ENCODE results near the gene BMP10.
"Not testable (repeated sequence)": the region's sequence is repeated elsewhere in the genome, so short reads cannot be mapped to it uniquely, and the experiment has no call there.

The BMP10 gene, protein sequence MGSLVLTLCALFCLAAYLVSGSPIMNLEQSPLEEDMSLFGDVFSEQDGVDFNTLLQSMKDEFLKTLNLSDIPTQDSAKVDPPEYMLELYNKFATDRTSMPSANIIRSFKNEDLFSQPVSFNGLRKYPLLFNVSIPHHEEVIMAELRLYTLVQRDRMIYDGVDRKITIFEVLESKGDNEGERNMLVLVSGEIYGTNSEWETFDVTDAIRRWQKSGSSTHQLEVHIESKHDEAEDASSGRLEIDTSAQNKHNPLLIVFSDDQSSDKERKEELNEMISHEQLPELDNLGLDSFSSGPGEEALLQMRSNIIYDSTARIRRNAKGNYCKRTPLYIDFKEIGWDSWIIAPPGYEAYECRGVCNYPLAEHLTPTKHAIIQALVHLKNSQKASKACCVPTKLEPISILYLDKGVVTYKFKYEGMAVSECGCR
- total RNA-seq: 0 to 1.9 (median 0.06) reads per million in 17 experiments

DNA sequence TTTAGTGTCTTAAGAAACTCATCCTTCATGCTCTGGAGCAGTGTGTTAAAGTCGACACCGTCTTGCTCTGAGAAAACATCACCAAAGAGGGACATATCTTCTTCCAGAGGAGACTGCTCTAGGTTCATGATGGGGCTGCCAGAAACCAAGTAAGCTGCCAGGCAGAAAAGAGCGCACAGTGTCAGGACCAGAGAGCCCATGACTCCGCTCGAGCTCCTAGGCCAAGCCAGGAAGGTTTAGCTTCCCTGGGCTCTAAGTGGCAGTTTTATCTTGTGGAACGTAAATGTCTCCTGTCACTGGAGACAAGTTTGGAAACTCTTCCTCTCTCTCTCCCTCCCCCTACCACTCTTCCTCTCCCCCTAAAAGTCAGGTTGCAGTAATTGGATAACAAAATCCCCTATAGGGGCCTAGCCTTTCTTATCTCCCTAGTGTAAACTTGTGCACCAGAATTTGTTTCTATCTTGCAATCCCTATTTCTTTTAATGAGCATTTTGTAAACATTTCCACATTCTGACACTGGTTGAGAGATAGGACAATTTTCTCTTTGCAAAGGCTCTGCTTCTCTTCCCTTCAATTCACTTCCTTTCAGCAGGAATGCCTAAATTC lies at the start of gene BMP10:
Gene BMP10 (minus strand): TSS at position 239 of the 606 bp plus-strand sequence. CDS start 39 bp downstream, at position 200.
- no peak for DNase-seq

DNA sequence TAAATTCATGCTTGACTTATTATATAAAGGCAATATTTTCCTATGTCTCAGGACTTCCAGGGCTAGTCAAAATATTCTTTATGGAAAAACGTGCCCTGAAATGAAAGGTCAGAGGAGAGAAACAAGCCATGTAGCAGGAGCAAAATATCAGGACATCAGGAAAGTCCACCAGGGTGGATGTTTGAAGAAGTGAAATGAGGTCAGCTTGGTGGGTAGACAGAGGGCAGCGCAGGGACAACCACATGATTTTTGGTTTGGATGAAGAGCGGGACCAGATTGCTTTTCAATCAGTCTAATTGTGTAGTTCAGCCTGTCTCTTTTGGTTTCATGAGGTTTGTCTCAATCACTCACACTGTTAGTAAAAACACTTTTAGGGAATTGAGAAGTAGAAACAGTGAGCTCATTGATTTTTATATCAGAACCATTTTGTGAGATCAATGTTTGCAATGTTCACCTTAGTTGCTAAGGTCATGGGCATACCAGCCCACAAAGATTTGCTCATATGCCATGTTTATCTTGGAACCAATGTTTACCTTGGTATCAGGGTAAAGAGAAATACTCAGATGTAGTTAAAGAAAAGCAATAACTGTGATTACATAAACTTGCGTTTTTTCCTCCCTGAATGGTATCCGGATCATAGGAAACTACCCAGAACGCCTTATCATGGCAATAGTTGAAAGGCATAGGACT lies 49.4 kb upstream of the BMP10 start:
- DNase-seq: no peak

DNA sequence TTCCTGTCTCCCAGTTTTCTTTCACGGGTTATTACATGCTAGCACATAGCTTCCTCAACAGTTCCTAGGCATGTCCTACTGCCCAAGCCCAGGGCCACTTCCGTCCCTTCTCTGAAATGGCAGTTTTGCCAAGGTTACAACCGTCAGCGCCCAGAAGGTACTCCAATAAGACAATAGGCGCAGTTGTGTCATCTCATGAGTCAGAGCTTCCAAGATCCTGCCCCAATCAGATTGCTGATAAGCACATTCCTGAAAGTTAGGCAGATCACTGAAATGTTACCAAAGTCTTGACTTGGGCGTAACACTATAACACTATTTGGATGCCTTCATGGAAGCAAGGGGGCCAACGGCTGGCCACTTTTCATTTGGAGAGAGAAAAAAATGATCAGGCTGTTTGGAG lies 47.3 kb upstream of the BMP10 start:
- DNase-seq: no peak

DNA sequence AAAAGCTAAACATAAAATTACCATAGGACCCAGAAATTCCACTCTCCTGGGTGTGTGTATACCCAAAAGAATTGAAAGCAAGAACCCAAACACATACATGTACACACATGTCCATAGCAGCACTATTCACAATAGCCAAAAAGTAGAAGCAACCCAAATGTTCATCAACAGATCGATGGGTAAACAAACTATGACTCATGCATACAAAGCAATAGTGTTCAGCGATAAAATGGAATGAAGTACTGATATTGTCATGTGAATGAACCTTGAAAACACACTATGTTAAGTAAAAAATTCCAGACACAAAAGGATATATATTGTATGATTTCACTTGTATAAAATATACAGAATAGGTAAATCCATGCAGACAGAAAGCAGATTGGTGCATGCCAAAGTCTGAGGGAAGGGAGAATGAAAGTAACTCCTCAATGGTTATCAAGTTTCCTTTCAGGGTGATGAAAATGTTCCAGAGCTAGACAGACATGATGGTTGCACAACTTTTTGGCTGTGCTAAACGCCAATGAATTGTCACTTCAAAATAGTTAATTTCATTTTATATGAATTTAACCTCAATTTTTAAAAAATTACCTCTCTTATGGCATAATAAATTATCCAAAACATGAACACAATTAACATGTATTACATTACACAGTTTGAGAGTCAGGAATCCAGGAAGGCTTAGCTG lies 46.0 kb upstream of the BMP10 start:
- DNase-seq: no peak

DNA sequence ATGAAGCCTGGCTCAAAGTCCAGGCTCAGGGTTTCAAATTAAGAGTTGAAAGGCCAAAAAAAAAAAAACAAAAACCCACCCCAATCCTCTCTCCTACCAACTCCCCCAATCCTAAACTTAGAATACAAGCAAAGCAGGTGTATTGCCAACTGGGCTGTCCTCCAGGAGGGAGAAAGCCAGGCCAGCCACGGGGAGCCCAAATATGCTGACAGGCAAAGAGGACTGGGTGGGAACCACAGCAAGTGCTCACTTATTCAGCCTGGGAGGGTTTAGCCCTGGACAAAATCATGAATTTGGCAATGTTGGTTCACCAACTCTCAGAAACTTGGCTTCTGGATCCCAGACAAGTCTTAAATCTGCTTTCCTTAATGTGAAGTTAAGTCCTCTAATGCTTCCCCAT lies 45.0 kb upstream of the BMP10 start:
- DNase-seq: no peak

DNA sequence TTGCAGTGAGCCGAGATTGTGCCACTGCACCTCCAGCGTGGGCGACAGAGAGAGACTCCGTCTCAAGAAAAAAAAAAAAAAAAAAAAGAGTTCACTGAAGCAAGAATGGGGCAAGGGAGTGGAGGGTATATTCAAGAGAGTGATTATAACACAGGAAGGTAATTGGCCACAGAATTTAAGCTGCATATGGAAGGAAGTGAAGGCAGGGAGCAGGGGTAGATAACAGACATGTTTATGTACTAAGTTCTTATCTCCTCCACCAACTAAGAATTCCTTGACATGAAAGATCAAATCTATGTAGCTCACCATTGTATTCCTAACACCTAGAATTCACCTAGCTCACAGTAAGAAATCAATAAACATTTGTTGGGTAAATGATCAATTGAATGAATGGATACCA lies 44.2 kb upstream of the BMP10 start:
- DNase-seq: no peak

DNA sequence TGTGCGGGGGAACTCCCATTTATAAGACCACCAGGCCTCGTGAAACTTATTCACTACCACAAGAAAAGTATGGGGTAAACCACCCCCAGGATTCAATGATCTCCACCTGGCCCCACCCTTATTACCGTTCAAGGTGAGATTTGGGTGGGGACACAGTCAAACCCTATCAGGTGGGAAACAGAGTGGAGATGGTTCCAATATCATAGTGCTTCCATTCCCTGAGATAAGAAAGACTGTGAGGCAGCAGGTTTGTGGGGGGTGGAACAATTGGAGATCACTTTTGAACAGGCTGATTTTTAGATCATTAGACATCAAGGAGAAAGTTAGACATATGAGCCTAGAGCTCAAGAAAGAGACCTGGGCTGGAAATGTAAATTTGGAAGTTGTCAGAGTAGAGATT lies 42.2 kb upstream of the BMP10 start:
- DNase-seq: no peak

DNA sequence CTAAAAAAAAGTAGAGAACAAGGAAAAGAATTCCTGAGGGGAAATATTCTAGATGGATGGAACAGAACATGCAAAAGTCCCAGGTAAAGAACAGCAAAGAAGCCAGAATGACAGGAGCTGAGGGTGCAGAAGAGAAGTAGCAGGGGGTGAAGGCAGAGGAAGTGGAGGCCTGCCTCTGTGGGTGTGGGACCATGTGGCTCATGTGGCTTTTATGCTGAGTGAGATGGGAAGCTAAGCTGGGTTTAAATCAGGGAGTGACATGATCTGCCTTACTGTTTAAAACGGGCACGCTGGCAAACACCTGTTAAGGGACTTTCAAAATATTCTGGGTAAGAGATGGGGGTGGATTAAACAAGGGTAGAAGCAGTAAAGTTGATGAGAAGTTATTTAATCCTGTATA lies 41.5 kb upstream of the BMP10 start:
- peak; percentile 70 to 83 (median 79) for DNase-seq

DNA sequence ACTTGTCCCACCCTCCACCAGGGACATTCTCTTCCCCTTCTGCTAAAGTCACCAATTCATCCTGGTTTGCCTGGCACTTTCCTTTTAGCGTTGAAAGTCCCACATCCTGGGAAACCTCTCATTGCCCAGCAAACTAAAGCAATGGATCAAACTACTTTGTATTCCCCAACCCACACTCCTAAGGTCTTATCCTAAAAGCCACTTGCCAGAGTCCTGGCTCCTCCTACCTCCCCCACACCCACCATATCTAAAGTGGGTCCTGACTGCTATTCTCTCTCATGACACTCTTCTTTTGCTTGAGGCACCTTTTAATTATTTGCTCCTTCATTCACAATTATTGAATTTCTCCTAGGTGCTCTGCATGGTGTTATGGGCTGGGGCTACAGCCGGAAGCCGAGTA lies 40.9 kb upstream of the BMP10 start:
- DNase-seq: no peak

DNA sequence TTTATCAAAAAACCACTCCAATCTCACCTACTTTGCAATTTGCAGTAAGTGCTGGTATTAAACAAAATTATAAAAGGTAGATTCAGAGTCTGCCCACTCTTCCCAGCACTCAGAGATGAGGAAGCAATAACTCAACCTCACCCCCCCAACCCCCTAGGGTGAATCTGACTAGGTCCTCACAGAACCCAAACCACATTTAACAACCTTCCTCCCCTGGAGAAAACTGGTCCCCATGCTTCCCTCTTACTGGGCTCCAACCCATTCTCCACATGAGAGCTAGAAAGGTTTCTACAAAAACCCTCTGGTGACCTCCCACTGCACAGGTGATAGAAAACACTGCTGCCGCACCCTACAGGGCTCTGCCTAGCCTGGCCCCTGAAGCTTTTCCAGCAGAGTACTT lies 40.5 kb upstream of the BMP10 start:
- no peak for DNase-seq

DNA sequence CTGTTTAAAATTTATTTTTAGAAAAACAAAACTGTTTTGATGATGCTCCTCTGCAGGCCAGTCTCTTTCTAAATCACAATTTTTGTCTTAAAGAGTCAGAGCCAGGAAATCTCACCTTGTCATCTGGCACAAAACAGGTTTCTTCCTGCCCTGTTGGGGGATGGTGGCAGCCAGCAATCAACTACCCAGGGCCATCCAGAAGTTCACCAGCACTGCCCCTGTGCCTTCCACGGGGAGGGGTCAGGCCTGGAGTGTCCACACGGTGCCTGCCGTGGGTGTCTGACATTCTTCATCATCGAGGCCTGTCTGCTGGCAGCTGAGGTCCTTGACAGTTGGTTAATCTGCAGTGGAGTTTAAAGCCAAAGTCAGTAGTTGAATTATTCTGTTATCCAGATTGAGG lies 40.0 kb upstream of the BMP10 start:
- DNase-seq: no peak

DNA sequence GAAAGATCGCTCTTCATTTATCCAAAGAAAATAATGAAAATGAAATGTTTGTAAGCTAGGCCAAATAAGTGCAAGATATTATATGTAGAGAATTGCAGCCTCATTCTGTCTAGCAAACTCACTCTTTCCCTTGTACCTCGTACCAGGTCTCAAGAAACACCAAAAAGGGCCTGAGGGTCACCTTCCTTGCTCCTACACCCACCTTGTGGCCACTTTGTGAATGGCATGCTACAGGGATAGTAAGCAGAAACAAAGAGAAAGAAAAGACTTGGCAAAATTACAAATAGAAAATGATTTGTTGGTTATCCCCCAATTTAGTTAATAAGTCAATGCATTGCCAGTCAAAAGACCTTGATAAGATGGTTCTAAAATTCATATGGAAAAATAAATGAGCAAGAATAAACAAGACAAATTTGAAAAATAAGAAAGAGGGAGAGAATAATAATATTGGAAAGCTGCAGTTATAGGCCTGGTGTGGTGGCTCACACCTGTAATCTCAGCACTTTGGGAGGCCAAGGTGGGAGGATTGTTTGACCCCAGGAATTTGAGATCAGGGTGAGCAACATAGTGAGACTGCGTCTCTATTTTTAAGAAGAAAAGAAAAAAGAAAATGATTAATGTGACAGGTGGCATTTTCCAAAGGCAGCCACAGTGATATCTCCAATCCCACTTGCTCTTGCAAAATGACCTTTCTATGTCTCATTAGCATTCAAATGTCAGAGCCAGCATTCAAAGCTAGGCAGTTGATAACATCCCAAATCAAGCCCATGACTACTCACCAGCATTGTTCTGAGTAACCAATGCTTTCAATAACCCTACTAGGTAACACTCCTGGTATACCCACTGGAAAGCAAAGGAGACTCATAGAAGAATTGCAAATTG lies 38.8 kb upstream of the BMP10 start:
- DNase-seq: peak; percentile 71 to 86 (median 80)

DNA sequence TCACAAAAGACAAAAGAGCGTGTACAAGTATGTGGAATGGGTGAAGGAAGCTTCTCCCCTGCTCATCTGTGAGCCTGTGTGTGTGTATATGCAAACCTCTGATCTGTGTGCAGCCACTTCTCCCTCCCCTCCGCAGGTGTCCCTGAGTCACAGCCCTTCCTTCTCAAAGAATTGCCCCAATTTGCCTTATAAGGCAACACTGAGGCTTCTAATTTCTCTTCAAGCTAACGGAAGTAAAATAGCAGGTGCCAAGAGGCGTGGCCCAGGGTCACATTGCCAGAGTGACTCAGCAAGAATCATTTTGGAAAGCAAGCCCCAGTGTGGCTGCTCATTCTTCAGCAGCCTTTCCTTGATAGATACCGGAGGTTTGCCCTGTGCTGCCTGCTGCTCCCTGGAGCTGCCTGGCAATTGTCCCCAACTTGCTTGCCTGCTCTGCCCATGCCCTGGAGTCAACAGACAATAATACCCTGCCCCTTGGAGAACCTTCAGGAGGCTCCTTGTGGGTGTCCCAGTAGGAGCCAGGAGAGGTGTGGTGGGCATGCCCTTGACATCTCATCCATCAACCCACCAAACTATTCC lies 37.3 kb upstream of the BMP10 start:
- DNase-seq: peak; percentile 62 to 82 (median 78)

DNA sequence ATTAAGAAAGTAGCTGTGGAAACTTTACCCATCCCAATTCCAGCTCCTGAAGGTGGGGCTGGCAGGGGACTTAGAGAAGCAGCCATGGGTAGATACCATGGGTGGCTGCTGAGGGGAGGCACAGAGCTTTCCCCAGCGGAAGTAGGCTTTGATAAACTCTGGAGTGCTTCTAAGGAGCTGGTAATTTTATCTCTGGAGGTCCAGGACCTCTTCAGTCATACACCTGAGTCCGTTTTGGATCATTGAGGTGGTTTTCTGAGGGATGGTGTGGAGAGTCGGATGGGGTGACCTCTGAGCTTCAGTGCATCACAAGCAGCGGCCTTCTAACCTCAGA lies 36.7 kb upstream of the BMP10 start:
- no peak for DNase-seq

DNA sequence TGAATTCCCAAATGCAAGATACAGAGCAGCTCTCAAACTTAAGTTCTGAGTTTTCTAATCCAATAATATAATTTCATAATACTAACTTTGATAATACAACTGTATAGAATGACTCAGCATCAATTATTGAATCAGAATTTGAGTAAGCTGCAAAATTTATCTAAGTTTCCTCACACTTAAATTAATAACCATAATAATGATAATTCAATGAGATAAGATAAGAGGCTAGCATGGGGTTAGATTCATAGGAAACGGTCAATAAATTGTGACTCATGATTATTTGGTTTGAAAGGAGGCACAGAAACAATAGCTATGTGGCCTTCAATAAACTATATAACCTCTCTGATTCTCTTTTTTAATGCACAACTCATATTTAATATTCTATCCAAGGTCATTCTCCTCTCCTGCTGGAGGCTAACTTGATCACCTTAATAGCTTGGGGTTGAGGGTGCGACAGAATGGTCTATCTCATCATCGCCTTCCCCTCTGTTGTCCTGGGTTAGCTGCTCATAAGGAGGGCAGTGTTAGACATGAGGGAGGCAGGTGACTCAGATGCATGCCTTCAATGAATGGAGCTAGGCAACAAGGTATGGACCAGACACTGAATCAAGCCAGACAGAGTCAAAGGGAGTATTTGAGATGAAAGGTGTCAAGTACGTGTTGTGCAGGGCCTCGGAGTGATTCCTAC lies 36.2 kb upstream of the BMP10 start:
- DNase-seq: no peak

DNA sequence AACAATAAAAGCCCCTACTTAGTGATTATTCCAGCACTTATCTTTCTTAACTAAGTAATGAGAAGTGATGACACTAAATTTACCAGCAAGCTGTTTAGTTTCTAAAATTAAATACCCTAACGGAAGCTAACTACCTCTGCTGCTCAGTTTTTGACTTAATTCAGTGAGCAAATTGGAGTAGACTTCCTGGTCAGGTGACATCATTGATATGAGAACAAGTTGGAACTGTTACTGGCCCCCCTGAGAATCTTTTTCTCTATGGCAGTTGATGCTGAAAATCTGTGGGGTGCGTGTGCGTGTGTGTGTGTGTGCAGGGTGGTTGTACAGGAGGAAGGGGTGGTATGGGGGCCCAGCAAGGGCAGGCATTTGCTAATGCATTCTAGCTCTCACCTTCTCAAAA lies 35.5 kb upstream of the BMP10 start:
- no peak for DNase-seq

DNA sequence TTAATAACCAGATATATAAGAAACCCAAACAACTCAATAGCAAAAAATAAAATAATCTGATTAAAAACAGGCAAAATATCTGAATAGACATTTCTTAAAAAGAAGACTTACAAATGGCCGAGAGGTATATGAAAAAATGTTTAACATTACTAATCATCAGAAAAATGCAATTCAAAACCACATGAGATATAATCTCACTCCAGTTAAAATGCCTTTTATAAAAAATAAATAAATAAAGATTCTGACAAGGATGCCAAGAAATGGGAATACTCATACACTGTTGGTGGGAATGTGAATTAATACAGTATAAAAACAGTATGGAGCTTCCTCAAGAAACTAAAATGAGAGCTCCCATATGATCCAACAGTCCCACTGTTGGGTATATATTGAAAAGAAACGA lies 33.9 kb upstream of the BMP10 start:
- no peak for DNase-seq

DNA sequence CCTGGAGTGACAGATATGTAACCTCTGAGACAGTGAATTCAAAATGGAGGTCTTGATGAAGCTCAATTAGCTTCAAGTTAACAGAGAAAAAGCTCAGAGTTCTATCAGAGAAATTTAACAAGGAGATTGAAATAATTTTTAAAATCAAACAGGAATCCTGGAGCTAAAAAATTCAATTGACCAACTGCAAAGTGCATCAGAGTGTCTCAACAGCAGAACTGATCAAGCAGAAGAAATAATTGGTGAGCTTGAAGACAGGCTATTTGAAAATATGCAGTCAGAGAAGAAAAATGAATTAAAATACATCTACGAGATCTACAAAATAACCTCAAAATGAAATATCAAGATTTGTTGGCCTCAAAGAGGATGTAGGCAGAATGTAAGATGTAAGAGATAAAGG lies 30.4 kb upstream of the BMP10 start:
- no peak for DNase-seq

DNA sequence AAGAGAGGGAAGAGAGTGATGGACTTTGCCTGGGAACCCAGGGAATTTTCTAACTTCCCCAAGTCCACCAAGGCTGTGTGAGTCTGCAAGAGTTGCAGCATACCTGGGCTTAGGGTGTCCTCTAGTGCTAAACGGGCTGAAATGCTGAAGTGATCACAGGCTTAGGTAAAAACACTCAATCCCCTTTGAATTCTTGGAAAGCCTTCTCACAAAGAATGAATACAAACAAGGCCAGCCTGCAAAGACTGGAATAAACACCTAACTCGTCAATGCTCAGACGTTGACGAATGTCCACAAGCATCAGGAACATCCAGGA lies 30.0 kb upstream of the BMP10 start:
- DNase-seq: peak in 3 of 4 experiments; percentile 39 to 46 (median 39)

DNA sequence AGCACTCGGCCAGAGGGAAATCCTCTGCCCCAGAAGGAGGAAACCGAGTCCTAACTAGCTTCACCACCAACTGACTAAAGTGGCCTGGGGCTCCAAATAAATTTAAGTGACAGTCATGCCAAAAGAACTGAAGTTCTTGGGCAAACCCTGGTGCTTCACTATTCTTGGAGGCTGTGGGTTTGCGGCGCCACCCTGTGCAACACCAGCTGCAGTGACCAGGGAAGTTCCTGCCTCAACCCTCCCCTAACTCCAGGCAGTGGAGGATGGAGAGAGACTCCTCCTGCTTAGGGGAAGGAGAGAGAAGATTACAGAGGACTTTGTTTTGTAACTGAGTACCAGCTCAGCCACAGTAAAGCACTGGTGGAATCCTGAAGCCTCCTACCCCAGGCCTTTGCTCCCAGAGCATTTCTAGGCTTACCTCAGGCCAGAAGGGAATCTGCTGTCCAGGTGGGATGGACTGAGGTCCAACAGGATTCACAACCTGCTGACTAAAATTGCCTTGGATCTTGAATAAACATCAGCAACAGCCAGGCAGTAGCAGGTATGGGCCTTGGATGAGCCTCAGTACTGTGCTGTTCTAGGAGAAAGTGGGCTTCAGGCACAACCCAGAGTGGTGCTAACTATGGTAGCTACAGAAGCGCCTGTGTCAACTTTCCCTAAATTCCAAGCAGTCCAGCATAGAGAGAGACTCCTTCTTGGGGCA lies 29.4 kb upstream of the BMP10 start:
- peak in 2 of 4 experiments; percentile 45 for DNase-seq

DNA sequence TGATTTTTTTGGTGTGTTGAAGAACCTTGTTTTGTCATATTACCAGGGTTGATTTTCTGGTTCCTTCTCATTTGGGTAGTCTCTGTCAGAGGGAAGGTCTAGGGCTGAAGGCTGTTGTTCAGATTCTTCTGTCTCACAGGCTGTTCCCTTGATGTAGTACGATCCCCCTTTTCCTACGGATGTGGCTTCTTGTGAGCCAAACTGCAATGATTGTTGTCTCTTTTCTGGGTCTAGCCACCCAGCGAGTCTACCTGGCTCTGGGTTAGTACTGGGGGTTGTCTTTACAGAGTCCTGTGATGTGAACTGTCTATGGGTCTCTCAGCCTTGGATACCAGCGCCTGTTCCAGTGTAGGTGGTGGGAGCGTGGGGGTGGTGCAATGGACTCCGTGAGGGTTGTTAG lies 24.8 kb upstream of the BMP10 start:
- not testable (repeated sequence) for DNase-seq
